Astrocyte (in vitro differentiated cells and primary cell): Measurements from ENCODE around the gene MYH16. TPM values are rescaled to one million over a fixed set of nuclear protein-coding genes. Genes with fewer than 3 reads are reported as not detected.

ENCODE experiments used
- DNase-seq: peaks from one replicate; pipeline ENCODE4 v3.0.0-alpha.2; 2010; ENCODE audit warnings: low read depth
- FAIRE-seq: peaks from 2 replicates; lab custom pipeline; 2011; peaks lifted over from hg19 to GRCh38; lab: Jason Lieb, UNC
- H2AFZ ChIP-seq: 2 replicates; pipeline ENCODE4 v1.6.0; 2012; ENCODE audit warnings: low read depth, low read length, inconsistent platforms
- H3K27ac ChIP-seq: 2 replicates; pipeline ENCODE4 v1.5.1; 2011; ENCODE audit warnings: low read depth, low read length, inconsistent platforms
- H3K27me3 ChIP-seq: 2 replicates; pipeline ENCODE4 v1.6.0; 2011; ENCODE audit warnings: low read length, inconsistent platforms; ENCODE audit not compliant: insufficient read depth
- H3K36me3 ChIP-seq: 2 replicates; pipeline ENCODE4 v1.5.1; 2011; ENCODE audit warnings: low read length, inconsistent platforms; ENCODE audit not compliant: insufficient read depth
- H3K4me1 ChIP-seq: 2 replicates; pipeline ENCODE4 v1.5.1; 2011; ENCODE audit warnings: low read length, inconsistent platforms; ENCODE audit not compliant: insufficient read depth
- H3K4me2 ChIP-seq: 2 replicates; pipeline ENCODE4 v1.6.0; 2012; ENCODE audit warnings: low read length, inconsistent platforms
- H3K4me3 ChIP-seq: 2 replicates; pipeline ENCODE4 v1.5.1; 2011; ENCODE audit warnings: low read depth, mild to moderate bottlenecking, low read length, inconsistent platforms; ENCODE audit not compliant: insufficient read depth
- H3K79me2 ChIP-seq: 2 replicates; pipeline ENCODE4 v1.6.0; 2012; ENCODE audit warnings: mild to moderate bottlenecking, low read length, inconsistent platforms; ENCODE audit not compliant: insufficient read depth
- H3K9ac ChIP-seq: 2 replicates; pipeline ENCODE4 v1.6.0; 2012; ENCODE audit warnings: mild to moderate bottlenecking, low read length, inconsistent platforms
- H3K9me3 ChIP-seq: 2 replicates; pipeline ENCODE4 v1.5.1; 2012; ENCODE audit warnings: low read depth, mild to moderate bottlenecking, low read length, inconsistent platforms; ENCODE audit not compliant: insufficient read depth
- H4K20me1 ChIP-seq: 2 replicates; pipeline ENCODE4 v1.6.0; 2012; ENCODE audit warnings: low read length, inconsistent platforms; ENCODE audit not compliant: insufficient read depth
- H3K27ac Mint-ChIP-seq: one replicate; pipeline ENCODE4 v1.8.0; 2021; ENCODE audit warnings: mild to moderate bottlenecking, mixed read lengths; ENCODE audit not compliant: unreplicated experiment
- H3K27me3 Mint-ChIP-seq: one replicate; pipeline ENCODE4 v1.8.0; 2021; ENCODE audit warnings: low read depth, mixed read lengths; ENCODE audit not compliant: unreplicated experiment
- H3K36me3 Mint-ChIP-seq: one replicate; pipeline ENCODE4 v1.8.0; 2021; ENCODE audit warnings: low read depth, mixed read lengths; ENCODE audit not compliant: unreplicated experiment
- H3K4me1 Mint-ChIP-seq: one replicate; pipeline ENCODE4 v1.8.0; 2021; ENCODE audit warnings: low read depth, mixed read lengths; ENCODE audit not compliant: unreplicated experiment
- H3K4me3 Mint-ChIP-seq: one replicate; pipeline ENCODE4 v1.8.0; 2021; ENCODE audit warnings: mild to moderate bottlenecking, moderate library complexity, mixed read lengths; ENCODE audit not compliant: unreplicated experiment
- H3K9me3 Mint-ChIP-seq: one replicate; pipeline ENCODE4 v1.8.0; 2021; ENCODE audit warnings: mild to moderate bottlenecking, mixed read lengths; ENCODE audit not compliant: unreplicated experiment
- CTCF ChIP-seq: IDR thresholded peaks from 2 replicates; pipeline ENCODE4 v1.5.1; 2011; ENCODE audit warnings: low read depth, mild to moderate bottlenecking, inconsistent platforms, low read length, moderate library complexity; ENCODE audit not compliant: insufficient read depth
- EZH2 ChIP-seq: IDR thresholded peaks from 2 replicates; pipeline ENCODE4 v1.6.1; 2012; ENCODE audit warnings: mild to moderate bottlenecking, low read length, inconsistent platforms; ENCODE audit not compliant: insufficient read depth
- total RNA-seq: library from RNA; stranded (reverse); gene quantifications from 2 replicates; pipeline ENCODE4 v1.2.1, GENCODE V29; 2021

MYH16 gene
- total RNA-seq, 1 donor from 2014 or later, result 0.11 TPM

- no peak for TF ChIP-seq CTCF
- FAIRE-seq (no peak), DNase-seq (no peak)
- Histone ChIP-seq H3K27ac (no peak overlapping the region), H2AFZ (no peak overlapping the region), H3K79me2 (no peaks in the 10 kb centered on the region), H3K27me3 (peaks cover 12% of the 10 kb centered on the region), H3K9me3 (no peaks in the 10 kb centered on the region), H3K4me3 (no peak overlapping the region), H3K4me1 (no peaks in the 10 kb centered on the region), H4K20me1 (no peaks in the 10 kb centered on the region), H3K36me3 (no peaks in the 10 kb centered on the region), H3K9ac (no peak overlapping the region), H3K4me2 (no peak overlapping the region)
- Mint-ChIP-seq H3K9me3 (peaks cover 3% of the 10 kb centered on the region), H3K4me3 (no peak overlapping the region), H3K36me3 (peaks cover 2% of the 10 kb centered on the region), H3K27ac (no peak overlapping the region), H3K4me1 (no peaks in the 10 kb centered on the region), H3K27me3 (peaks cover 15% of the 10 kb centered on the region)
These were observed 17.2 kb upstream of the MYH16 start for GRCh38 chr7:99255463-99255862.

- TF ChIP-seq EZH2 (no peak), CTCF (no peak)
- no peaks in the 10 kb centered on the region for H4K20me1 ChIP-seq
- no peak for DNase-seq
- H3K9ac ChIP-seq, result no peak overlapping the region
- H3K36me3 ChIP-seq, result no peaks in the 10 kb centered on the region
- Mint-ChIP-seq H3K4me3 (no peak overlapping the region), H3K36me3 (peaks cover 2% of the 10 kb centered on the region), H3K27me3 (peaks cover 19% of the 10 kb centered on the region), H3K9me3 (peaks cover 5% of the 10 kb centered on the region), H3K27ac (no peak overlapping the region), H3K4me1 (no peaks in the 10 kb centered on the region)
- no peaks in the 10 kb centered on the region for H3K4me1 ChIP-seq
- H3K27me3 ChIP-seq, result peaks cover 11% of the 10 kb centered on the region
- no peak for FAIRE-seq
- no peaks in the 10 kb centered on the region for H3K79me2 ChIP-seq
- H3K4me3 ChIP-seq, result no peak overlapping the region
- H3K27ac ChIP-seq, result no peak overlapping the region
- H3K9me3 ChIP-seq, result no peaks in the 10 kb centered on the region
- no peak overlapping the region for H3K4me2 ChIP-seq
- H2AFZ ChIP-seq, result no peak overlapping the region
These were observed 15.6 kb upstream of the MYH16 start for GRCh38 chr7:99257065-99257464.

- Histone ChIP-seq H2AFZ (no peak overlapping the region), H4K20me1 (no peaks in the 10 kb centered on the region), H3K4me2 (no peak overlapping the region), H3K4me1 (no peaks in the 10 kb centered on the region), H3K9ac (no peak overlapping the region), H3K9me3 (no peaks in the 10 kb centered on the region), H3K4me3 (no peak overlapping the region), H3K27me3 (peaks cover 5% of the 10 kb centered on the region), H3K27ac (no peak overlapping the region), H3K79me2 (no peaks in the 10 kb centered on the region), H3K36me3 (no peaks in the 10 kb centered on the region)
- TF ChIP-seq EZH2, result no peak
- TF ChIP-seq CTCF, result no peak
- Mint-ChIP-seq H3K9me3 (peaks cover 6% of the 10 kb centered on the region), H3K27me3 (peaks cover 24% of the 10 kb centered on the region), H3K27ac (no peak overlapping the region), H3K36me3 (peaks cover 2% of the 10 kb centered on the region), H3K4me1 (no peaks in the 10 kb centered on the region), H3K4me3 (no peak overlapping the region)
- DNase-seq (no peak), FAIRE-seq (no peak)
These were observed 15.0 kb upstream of the MYH16 start for GRCh38 chr7:99257675-99258074.
